ENCODE data around the gene ARL13B. TPM values are rescaled to one million over a fixed set of nuclear protein-coding genes. Genes with fewer than 3 reads are reported as not detected.

Gene ARL13B
- total and polyA plus RNA-seq, 2 of the 8 experiments (the other 6 are each of a cell fraction or from before 2014, with no cell fraction given): 1.5 to 12.7 TPM

GRCh38 chr3:94098452-94098851 is 118.5 kb downstream of the ARL13B start (continued):
- TF ChIP-seq USF2 (IDR thresholded peaks at IDR 0.05; ENCODE audit: low read length) (no peak), SIX5 (IDR thresholded peaks at IDR 0.05; ENCODE audit: low read depth, low read length) (no peak)
